A549 (cell line): Measurements from ENCODE around the gene EXOC6. TPM values are rescaled to one million over a fixed set of nuclear protein-coding genes. Genes with fewer than 3 reads are reported as not detected.

ENCODE experiments used
- ATAC-seq, 2 experiments: fragments of 200-7000 bp in 1 of 2; fragments of >200 bp in 1 of 2; cut with Nextera tagmentation in 1 of 2; cut with Tn5 transposase in 1 of 2; 3 replicates each; pipeline versions ENCODE4 v1.8.0 to v1.9.1; 2018 to 2020; ENCODE audit warnings: mild to moderate bottlenecking in 1 of 2, moderate library complexity in 1 of 2
- CTCF ChIA-PET: fragments of 300-600 bp; sonication (Branson Sonifier 250); formaldehyde crosslinking; extraction: SDS; loops from one replicate; lab custom pipeline; 2021; ENCODE audit warnings: antibody characterized with exemption, inconsistent platforms; lab: Yijun Ruan, JAX
- POLR2A ChIA-PET: fragments of 350-600 bp; formaldehyde crosslinking; extraction: SDS; loops from one replicate; lab custom pipeline; 2021; ENCODE audit warnings: antibody characterized with exemption, inconsistent platforms; lab: Yijun Ruan, JAX
- DNase-seq, 2 experiments: peaks; one replicate each; pipeline versions ENCODE4 v3.0.0 to v3.0.0-alpha.2; 2011 to 2016; ENCODE audit warnings: low read depth in 1 of 2, low spot score in 1 of 2
- FAIRE-seq: peaks from 2 replicates; lab custom pipeline; 2011; peaks lifted over from hg19 to GRCh38; lab: Jason Lieb, UNC
- H3K27ac ChIP-seq, 2 experiments: fragments of >200 bp; sonication (Bioruptor Twin); formaldehyde crosslinking; 3 replicates each; pipeline ENCODE4 v1.5.1; 2016 to 2017
- H3K4me1 ChIP-seq: fragments of >200 bp; sonication (Bioruptor Twin); formaldehyde crosslinking; 3 replicates; pipeline ENCODE4 v1.6.1; 2016
- H3K4me2 ChIP-seq: fragments of >200 bp; sonication (Bioruptor Twin); formaldehyde crosslinking; 3 replicates; pipeline ENCODE4 v1.6.1; 2016
- H3K4me3 ChIP-seq: fragments of >200 bp; sonication (Bioruptor Twin); formaldehyde crosslinking; 3 replicates; pipeline ENCODE4 v1.5.1; 2016
- H3K9me3 ChIP-seq: fragments of >200 bp; sonication (Bioruptor Twin); formaldehyde crosslinking; 3 replicates; pipeline ENCODE4 v1.6.1; 2016
- CHD4 ChIP-seq: fragments of 200-600 bp; sonication (generic); IDR thresholded peaks from 2 replicates; pipeline ENCODE4 v1.6.1; 2016; ENCODE audit warnings: antibody characterized with exemption, mild to moderate bottlenecking, borderline replicate concordance
- CTCF ChIP-seq: fragments of >200 bp; sonication (Bioruptor Twin); formaldehyde crosslinking; IDR thresholded peaks from 3 replicates; pipeline ENCODE4 v1.5.1; 2016
- E2F6 ChIP-seq: IDR thresholded peaks from 2 replicates; pipeline ENCODE4 v1.6.1; 2012; ENCODE audit warnings: low read depth, borderline replicate concordance
- EP300 ChIP-seq, 2 experiments: fragments of >200 bp; sonication (Bioruptor Twin); formaldehyde crosslinking; IDR thresholded peaks; 2 replicates in 1 of 2; 3 replicates in 1 of 2; pipeline ENCODE4 v1.6.1; 2016 to 2017
- ESRRA ChIP-seq: fragments of 150-350 bp; IDR thresholded peaks from 2 replicates; pipeline ENCODE4 v1.6.1; 2014; ENCODE audit warnings: mild to moderate bottlenecking, low read length, borderline replicate concordance
- FOSB ChIP-seq: fragments of 250-450 bp; sonication (Bioruptor Pico); IDR thresholded peaks from 2 replicates; pipeline ENCODE4 v1.5.0; 2020; ENCODE audit warnings: mild to moderate bottlenecking, moderate library complexity
- HDAC2 ChIP-seq: fragments of 200-600 bp; sonication (generic); IDR thresholded peaks from 2 replicates; pipeline ENCODE4 v1.6.1; 2016
- HEYL ChIP-seq: fragments of 250-450 bp; sonication (Bioruptor Pico); IDR thresholded peaks from 2 replicates; pipeline ENCODE4 v1.8.0; 2021; ENCODE audit warnings: mild to moderate bottlenecking, moderate library complexity
- HOXA7 ChIP-seq: fragments of 250-450 bp; sonication (Bioruptor Pico); IDR thresholded peaks from 2 replicates; pipeline ENCODE4 v1.5.0; 2020; ENCODE audit warnings: mild to moderate bottlenecking, moderate library complexity
- HOXB13 ChIP-seq: fragments of 250-450 bp; sonication (Bioruptor Pico); IDR thresholded peaks from 2 replicates; pipeline ENCODE4 v1.5.0; 2020; ENCODE audit warnings: low read depth, mild to moderate bottlenecking, moderate library complexity
- HOXB5 ChIP-seq: fragments of 250-450 bp; sonication (Bioruptor Pico); IDR thresholded peaks from 2 replicates; pipeline ENCODE4 v1.5.0; 2020; ENCODE audit warnings: mild to moderate bottlenecking, moderate library complexity
- MYC ChIP-seq: IDR thresholded peaks from 2 replicates; pipeline ENCODE4 v1.6.1; 2012; ENCODE audit warnings: mild to moderate bottlenecking, inconsistent platforms, low read length, improper control_type of control experiment, borderline replicate concordance
- POLR2A ChIP-seq: IDR thresholded peaks from 2 replicates; pipeline ENCODE4 v1.6.1; 2012; ENCODE audit warnings: mild to moderate bottlenecking, low read length
- POLR2AphosphoS2 ChIP-seq: conservative IDR thresholded peaks from 2 replicates; pipeline ENCODE4 v1.6.1; 2012; ENCODE audit warnings: low read length, improper control_type of control experiment, inconsistent platforms
- RAD21 ChIP-seq, 2 experiments: fragments of >200 bp in 1 of 2; sonication (Bioruptor Twin) in 1 of 2; formaldehyde crosslinking in 1 of 2; IDR thresholded peaks in 1 of 2; conservative IDR thresholded peaks in 1 of 2; 2 replicates in 1 of 2; 3 replicates in 1 of 2; pipeline ENCODE4 v1.6.1; 2012 to 2018; ENCODE audit warnings: inconsistent platforms in 1 of 2
- RARB ChIP-seq: fragments of 250-450 bp; sonication (Bioruptor Pico); IDR thresholded peaks from 2 replicates; pipeline ENCODE4 v1.8.0; 2021; ENCODE audit warnings: mild to moderate bottlenecking, moderate library complexity
- RCOR1 ChIP-seq: fragments of 150-350 bp; IDR thresholded peaks from 2 replicates; pipeline ENCODE4 v1.6.1; 2014; ENCODE audit warnings: antibody characterized with exemption, low read length, low read depth
- REST ChIP-seq: fragments of 200-600 bp; sonication (generic); IDR thresholded peaks from 2 replicates; pipeline ENCODE4 v1.6.1; 2016; ENCODE audit warnings: antibody characterized with exemption, mild to moderate bottlenecking, moderate library complexity
- SREBF2 ChIP-seq: fragments of 450-650 bp; IDR thresholded peaks from 2 replicates; pipeline ENCODE4 v1.6.1; 2014; ENCODE audit warnings: mild to moderate bottlenecking, moderate library complexity
- TFCP2L1 ChIP-seq: fragments of 250-450 bp; sonication (Bioruptor Pico); IDR thresholded peaks from 2 replicates; pipeline ENCODE4 v1.5.0; 2021; ENCODE audit warnings: mild to moderate bottlenecking
- TP53 ChIP-seq: fragments of 250-450 bp; sonication (Bioruptor Pico); IDR thresholded peaks from 2 replicates; pipeline ENCODE4 v1.5.0; 2021; ENCODE audit warnings: mild to moderate bottlenecking, moderate library complexity
- USF2 ChIP-seq: fragments of 450-650 bp; IDR thresholded peaks from 2 replicates; pipeline ENCODE4 v1.6.1; 2014; ENCODE audit warnings: antibody characterized with exemption
- ZC3H11A ChIP-seq: fragments of 450-650 bp; IDR thresholded peaks from 2 replicates; pipeline ENCODE4 v1.6.1; 2014; ENCODE audit warnings: antibody characterized with exemption, mild to moderate bottlenecking
- WGBS: methylation state at CpG from one replicate; pipeline ENCODE4 v1.1.6; 2017; ENCODE audit errors: missing lambda C conversion rate; 5-methylcytosine and 5-hydroxymethylcytosine counted together
- polyA plus RNA-seq, 4 experiments: library from polyadenylated mRNA; depleted of rRNA in 3 of 4; stranded (reverse); fragments of >200 nt; fragmentation: RNase III in 1 of 4; extraction: RNeasy Plus Mini Kit Qiagen cat#74134 plus additional on column Dnase treatment in 1 of 4; gene quantifications; 2 replicates in 3 of 4; 3 replicates in 1 of 4; pipeline ENCODE4 v1.2.3, GENCODE V29; 2011 to 2017

The EXOC6 gene
- polyA plus RNA-seq, 2 of the 4 experiments (the other 2 are of a cell fraction): 16.8 to 48.5 TPM

GRCh38 chr10:93096901-93097300 is 248.6 kb downstream of the EXOC6 start:
- no peak for ATAC-seq
- H3K4me2 ChIP-seq: no peak overlapping the region
- 77% methylated on average over 5 of the region's 5 CpGs for WGBS
- DNase-seq: no peak
- POLR2A ChIA-PET: no interaction called here
- H3K27ac ChIP-seq: no peak overlapping the region
- no peaks in the 10 kb centered on the region for H3K9me3 ChIP-seq
- TF ChIP-seq RAD21 (conservative IDR thresholded peaks at IDR 0.05 in 1 of 2, IDR thresholded peaks at IDR 0.05 in 1 of 2): no peak
- no peak for TF ChIP-seq MYC
- no peak for TF ChIP-seq SREBF2
- TF ChIP-seq HEYL (CRISPR knock-in tag): no peak
- no peak for TF ChIP-seq RARB (CRISPR knock-in tag)
- TF ChIP-seq TFCP2L1 (CRISPR knock-in tag): no peak
- no peak for TF ChIP-seq HOXA7 (CRISPR knock-in tag)
- TF ChIP-seq TP53: no peak
- FAIRE-seq: no peak
- no peak overlapping the region for H3K4me3 ChIP-seq
- no peaks in the 10 kb centered on the region for H3K4me1 ChIP-seq
- CTCF ChIA-PET: interaction anchor here (0.9 to 8.3 kb wide), 4 partner anchors 10 to 257 kb away, joined by 3 to 46 read pairs (median 3); no protein-coding TSS in a partner anchor

GRCh38 chr10:93097386-93097785 is 249.1 kb downstream of the EXOC6 start:
- H3K27ac ChIP-seq: no peak overlapping the region
- H3K9me3 ChIP-seq: no peaks in the 10 kb centered on the region
- ChIA-PET POLR2A (no interaction called here), CTCF (interaction anchor here (0.9 to 8.3 kb wide), 3 partner anchors 17 to 257 kb away, joined by 3 to 46 read pairs (median 3); no protein-coding TSS in a partner anchor)
- FAIRE-seq (no peak), DNase-seq (no peak), ATAC-seq (peak in 1 of 2 experiments; percentile 13; a peak in 1 of 6 replicates)
- WGBS: 96% methylated on average over 9 of the region's 9 CpGs
- TF ChIP-seq RCOR1 (no peak), E2F6 (no peak), EP300 (IDR thresholded peaks at IDR 0.05) (no peak), USF2 (no peak), RAD21 (conservative IDR thresholded peaks at IDR 0.05 in 1 of 2, IDR thresholded peaks at IDR 0.05 in 1 of 2) (no peak), HOXB5 (no peak), POLR2A (no peak), REST (no peak), HDAC2 (no peak), ZC3H11A (no peak), FOSB (CRISPR knock-in tag) (no peak), HOXB13 (CRISPR knock-in tag) (no peak), ESRRA (no peak), CTCF (no peak), CHD4 (no peak), TFCP2L1 (CRISPR knock-in tag) (no peak), POLR2AphosphoS2 (no peak)
- no peak overlapping the region for H3K4me2 ChIP-seq
- no peak overlapping the region for H3K4me3 ChIP-seq
- no peaks in the 10 kb centered on the region for H3K4me1 ChIP-seq
